ENCODE measurements around the gene MICAL2.

DNA sequence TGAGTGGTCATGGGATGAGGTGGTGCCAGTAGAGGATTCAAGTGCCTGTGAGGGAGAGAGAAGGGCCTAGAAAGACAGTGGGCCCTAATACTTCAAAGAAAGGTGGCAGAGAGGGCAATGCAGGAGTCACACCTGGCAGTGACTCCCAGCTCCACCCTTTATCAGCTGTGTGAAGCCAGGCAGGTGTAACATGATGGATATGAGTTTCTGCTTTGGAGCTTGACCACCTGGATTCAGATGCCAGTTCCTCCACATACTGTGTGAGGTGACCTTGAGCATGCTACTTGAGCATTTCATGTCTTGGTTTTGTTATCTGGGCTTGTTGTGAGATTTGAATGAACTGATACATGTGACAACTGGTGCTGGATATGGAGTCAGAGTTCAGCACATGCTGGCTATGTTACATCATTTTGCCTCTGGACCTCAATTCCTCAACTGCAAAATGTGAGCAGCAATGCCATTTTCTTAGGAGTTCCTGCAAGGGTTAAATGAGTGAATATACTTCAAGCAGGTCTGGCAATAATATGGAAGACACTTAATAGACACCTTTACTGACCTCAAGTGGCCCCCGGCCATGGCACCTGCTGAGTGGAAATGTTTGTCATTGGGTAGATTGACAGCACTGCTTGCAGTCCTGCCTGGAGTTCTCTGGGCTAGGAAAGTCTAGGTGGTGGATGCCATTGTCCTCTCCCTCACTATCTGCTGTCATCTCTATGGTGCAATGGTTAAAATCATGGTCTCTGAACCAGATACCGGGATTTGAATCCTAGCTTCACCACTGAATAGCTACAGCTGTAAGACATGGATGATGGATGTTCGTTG lies 83.3 kb downstream of the MICAL2 start:
- TF ChIP-seq, protein P1, sequence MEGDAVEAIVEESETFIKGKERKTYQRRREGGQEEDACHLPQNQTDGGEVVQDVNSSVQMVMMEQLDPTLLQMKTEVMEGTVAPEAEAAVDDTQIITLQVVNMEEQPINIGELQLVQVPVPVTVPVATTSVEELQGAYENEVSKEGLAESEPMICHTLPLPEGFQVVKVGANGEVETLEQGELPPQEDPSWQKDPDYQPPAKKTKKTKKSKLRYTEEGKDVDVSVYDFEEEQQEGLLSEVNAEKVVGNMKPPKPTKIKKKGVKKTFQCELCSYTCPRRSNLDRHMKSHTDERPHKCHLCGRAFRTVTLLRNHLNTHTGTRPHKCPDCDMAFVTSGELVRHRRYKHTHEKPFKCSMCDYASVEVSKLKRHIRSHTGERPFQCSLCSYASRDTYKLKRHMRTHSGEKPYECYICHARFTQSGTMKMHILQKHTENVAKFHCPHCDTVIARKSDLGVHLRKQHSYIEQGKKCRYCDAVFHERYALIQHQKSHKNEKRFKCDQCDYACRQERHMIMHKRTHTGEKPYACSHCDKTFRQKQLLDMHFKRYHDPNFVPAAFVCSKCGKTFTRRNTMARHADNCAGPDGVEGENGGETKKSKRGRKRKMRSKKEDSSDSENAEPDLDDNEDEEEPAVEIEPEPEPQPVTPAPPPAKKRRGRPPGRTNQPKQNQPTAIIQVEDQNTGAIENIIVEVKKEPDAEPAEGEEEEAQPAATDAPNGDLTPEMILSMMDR (IDR thresholded peaks at IDR 0.05 in 2 of 3, conservative IDR thresholded peaks at IDR 0.05 in 1 of 3; ENCODE audit: borderline replicate concordance in 1 of 3, insufficient read depth in 1 of 3, low read depth in 2 of 3, low read length in 2 of 3): no peak
- TF ChIP-seq, protein P2, sequence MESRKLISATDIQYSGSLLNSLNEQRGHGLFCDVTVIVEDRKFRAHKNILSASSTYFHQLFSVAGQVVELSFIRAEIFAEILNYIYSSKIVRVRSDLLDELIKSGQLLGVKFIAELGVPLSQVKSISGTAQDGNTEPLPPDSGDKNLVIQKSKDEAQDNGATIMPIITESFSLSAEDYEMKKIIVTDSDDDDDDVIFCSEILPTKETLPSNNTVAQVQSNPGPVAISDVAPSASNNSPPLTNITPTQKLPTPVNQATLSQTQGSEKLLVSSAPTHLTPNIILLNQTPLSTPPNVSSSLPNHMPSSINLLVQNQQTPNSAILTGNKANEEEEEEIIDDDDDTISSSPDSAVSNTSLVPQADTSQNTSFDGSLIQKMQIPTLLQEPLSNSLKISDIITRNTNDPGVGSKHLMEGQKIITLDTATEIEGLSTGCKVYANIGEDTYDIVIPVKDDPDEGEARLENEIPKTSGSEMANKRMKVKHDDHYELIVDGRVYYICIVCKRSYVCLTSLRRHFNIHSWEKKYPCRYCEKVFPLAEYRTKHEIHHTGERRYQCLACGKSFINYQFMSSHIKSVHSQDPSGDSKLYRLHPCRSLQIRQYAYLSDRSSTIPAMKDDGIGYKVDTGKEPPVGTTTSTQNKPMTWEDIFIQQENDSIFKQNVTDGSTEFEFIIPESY (IDR thresholded peaks at IDR 0.05; ENCODE audit: extremely low read depth, insufficient replicate concordance, low read length): no peak
- TF ChIP-seq SP1 (IDR thresholded peaks at IDR 0.05; ENCODE audit: low read depth) (no peak), EGR1 (IDR thresholded peaks at IDR 0.05; ENCODE audit: low read depth) (no peak), POLR2A (IDR thresholded peaks at IDR 0.05; ENCODE audit: borderline replicate concordance, extremely low read depth, insufficient read depth, insufficient read length) (no peak), POLR2AphosphoS5 (IDR thresholded peaks at IDR 0.05; ENCODE audit: low read depth, low read length) (no peak), CEBPB (IDR thresholded peaks at IDR 0.05; ENCODE audit: low read depth) (no peak)
- TF ChIP-seq, protein P3, sequence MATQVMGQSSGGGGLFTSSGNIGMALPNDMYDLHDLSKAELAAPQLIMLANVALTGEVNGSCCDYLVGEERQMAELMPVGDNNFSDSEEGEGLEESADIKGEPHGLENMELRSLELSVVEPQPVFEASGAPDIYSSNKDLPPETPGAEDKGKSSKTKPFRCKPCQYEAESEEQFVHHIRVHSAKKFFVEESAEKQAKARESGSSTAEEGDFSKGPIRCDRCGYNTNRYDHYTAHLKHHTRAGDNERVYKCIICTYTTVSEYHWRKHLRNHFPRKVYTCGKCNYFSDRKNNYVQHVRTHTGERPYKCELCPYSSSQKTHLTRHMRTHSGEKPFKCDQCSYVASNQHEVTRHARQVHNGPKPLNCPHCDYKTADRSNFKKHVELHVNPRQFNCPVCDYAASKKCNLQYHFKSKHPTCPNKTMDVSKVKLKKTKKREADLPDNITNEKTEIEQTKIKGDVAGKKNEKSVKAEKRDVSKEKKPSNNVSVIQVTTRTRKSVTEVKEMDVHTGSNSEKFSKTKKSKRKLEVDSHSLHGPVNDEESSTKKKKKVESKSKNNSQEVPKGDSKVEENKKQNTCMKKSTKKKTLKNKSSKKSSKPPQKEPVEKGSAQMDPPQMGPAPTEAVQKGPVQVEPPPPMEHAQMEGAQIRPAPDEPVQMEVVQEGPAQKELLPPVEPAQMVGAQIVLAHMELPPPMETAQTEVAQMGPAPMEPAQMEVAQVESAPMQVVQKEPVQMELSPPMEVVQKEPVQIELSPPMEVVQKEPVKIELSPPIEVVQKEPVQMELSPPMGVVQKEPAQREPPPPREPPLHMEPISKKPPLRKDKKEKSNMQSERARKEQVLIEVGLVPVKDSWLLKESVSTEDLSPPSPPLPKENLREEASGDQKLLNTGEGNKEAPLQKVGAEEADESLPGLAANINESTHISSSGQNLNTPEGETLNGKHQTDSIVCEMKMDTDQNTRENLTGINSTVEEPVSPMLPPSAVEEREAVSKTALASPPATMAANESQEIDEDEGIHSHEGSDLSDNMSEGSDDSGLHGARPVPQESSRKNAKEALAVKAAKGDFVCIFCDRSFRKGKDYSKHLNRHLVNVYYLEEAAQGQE (IDR thresholded peaks at IDR 0.05; ENCODE audit: low read depth): no peak

Data from HCT116 (cell line).